NCI-H2029 treated with DMSO at 0.1 percent for 48 hours (cell line): ENCODE measurements around the gene TNFSF12.
"Not testable (repeated sequence)": the region's sequence is repeated elsewhere in the genome, so short reads cannot be mapped to it uniquely, and the experiment has no call there.

Source experiments
- DNase-seq: peaks from one replicate; lab custom pipeline; 2025; lab: John Stamatoyannopoulos, UW

The TNFSF12 gene

GRCh38 chr17:7587420-7588151 is 38.7 kb downstream of the TNFSF12 start:
- no peak for DNase-seq

- DNase-seq: no peak
Measured at GRCh38 chr17:7588553-7589203, 39.8 kb downstream of the TNFSF12 start.

- no peak for DNase-seq
Measured at GRCh38 chr17:7589204-7589868, 40.5 kb downstream of the TNFSF12 start.

- DNase-seq: no peak
Measured at GRCh38 chr17:7589891-7590691, 41.2 kb downstream of the TNFSF12 start, which contains the start of gene SOX15. Gene SOX15, minus strand, starts transcription at chr17:7590094. Its CDS starts 418 bp downstream, at chr17:7589676.

- DNase-seq: no peak
Measured at GRCh38 chr17:7590743-7591142, 41.9 kb downstream of the TNFSF12 start.

GRCh38 chr17:7591596-7591995 is 42.7 kb downstream of the TNFSF12 start:
- DNase-seq: no peak

GRCh38 chr17:7592422-7593021 is 43.7 kb downstream of the TNFSF12 start:
- no peak for DNase-seq

- DNase-seq: no peak
Measured at GRCh38 chr17:7593296-7593695, 44.4 kb downstream of the TNFSF12 start.

- DNase-seq: not testable (repeated sequence)
Measured at GRCh38 chr17:7597561-7597960, 48.7 kb downstream of the TNFSF12 start.

GRCh38 chr17:7606280-7606679 is 57.4 kb downstream of the TNFSF12 start:
- DNase-seq: no peak
